CD4-positive, alpha-beta T cell treated with Interleukin-6 at 100 ng/mL for 8 hours (primary cell): ENCODE results near the gene PLA2G2A.

Experiments
- DNase-seq: peaks from one replicate; pipeline ENCODE4 v3.0.0-alpha.2; 2020; ENCODE audit warnings: mixed read lengths, low spot score

Gene PLA2G2A

DNA sequence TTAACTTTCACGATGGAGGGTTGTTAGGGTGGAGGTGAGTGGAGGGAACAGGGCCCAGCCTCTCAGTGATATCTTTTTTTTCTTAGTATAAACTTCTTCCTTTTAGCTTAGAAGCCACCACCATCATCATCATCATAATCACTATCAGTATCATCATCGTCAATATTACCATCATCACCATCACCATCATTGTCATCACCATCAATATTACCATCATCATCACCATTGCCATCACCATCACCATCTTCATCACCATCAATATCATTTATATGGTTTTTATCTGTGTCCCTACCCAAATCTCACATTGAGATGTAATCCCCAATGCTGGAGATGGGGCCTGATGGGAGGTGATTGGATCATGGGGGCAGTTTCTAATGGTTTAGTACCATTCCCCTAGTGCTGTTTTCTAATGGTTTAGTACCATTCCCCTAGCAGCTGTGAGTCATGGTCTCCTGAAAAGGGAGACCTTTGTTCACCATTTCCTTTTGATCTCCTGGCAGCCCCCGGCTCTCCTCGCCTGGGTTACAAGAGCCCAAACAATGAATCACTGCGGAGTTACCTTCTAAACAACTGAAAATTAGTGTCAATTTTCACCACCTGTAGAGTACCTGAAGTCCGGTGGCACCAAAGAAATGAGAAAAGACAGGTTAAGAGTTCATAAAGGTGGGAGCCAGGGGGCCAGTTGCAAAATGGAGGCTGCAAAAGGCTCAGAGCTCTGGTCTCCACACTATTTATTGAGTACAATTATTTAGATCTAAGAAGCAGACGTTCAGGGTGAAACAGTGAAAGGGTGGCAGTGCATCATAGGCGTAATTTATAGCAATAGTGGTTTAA, 52.9 kb downstream of the PLA2G2A start:
- no peak for DNase-seq
